Smooth muscle cell (in vitro differentiated cells): Measurements from ENCODE around the gene ST6GALNAC6. TPM values are rescaled to one million over a fixed set of nuclear protein-coding genes. Genes with fewer than 3 reads are reported as not detected.

Experiments used
- DNase-seq: peaks from one replicate; lab custom pipeline; 2025; ENCODE audit not compliant: unreplicated experiment; lab: John Stamatoyannopoulos, UW
- H2AFZ ChIP-seq: fragments of 200-600 bp; sonication (generic); 2 replicates; pipeline ENCODE4 v1.6.0; 2016; ENCODE audit warnings: antibody characterized with exemption, low read depth, mild to moderate bottlenecking
- H3F3A ChIP-seq: fragments of 200-600 bp; sonication (generic); 2 replicates; pipeline ENCODE4 v1.6.0; 2017; ENCODE audit warnings: antibody characterized with exemption, low read depth
- H3K27ac ChIP-seq: fragments of 200-600 bp; sonication (generic); 2 replicates; pipeline ENCODE4 v1.5.1; 2016; ENCODE audit warnings: low read depth, mild to moderate bottlenecking
- H3K27me3 ChIP-seq: fragments of 200-600 bp; sonication (generic); 2 replicates; pipeline ENCODE4 v1.6.1; 2016; ENCODE audit warnings: low read depth, mild to moderate bottlenecking
- H3K36me3 ChIP-seq: fragments of 200-600 bp; sonication (generic); 2 replicates; pipeline ENCODE4 v1.5.1; 2016; ENCODE audit warnings: low read depth
- H3K4me1 ChIP-seq: fragments of 200-600 bp; sonication (generic); 2 replicates; pipeline ENCODE4 v1.5.1; 2016; ENCODE audit warnings: low read depth
- H3K4me2 ChIP-seq: fragments of 200-600 bp; sonication (generic); 2 replicates; pipeline ENCODE4 v1.6.0; 2016; ENCODE audit warnings: mild to moderate bottlenecking
- H3K4me3 ChIP-seq: fragments of 200-600 bp; sonication (generic); 2 replicates; pipeline ENCODE4 v1.5.1; 2016; ENCODE audit warnings: mild to moderate bottlenecking
- H3K79me2 ChIP-seq: fragments of 200-600 bp; sonication (generic); 2 replicates; pipeline ENCODE4 v1.6.0; 2016; ENCODE audit warnings: low read depth, mild to moderate bottlenecking
- H3K9ac ChIP-seq: fragments of 200-600 bp; sonication (generic); 2 replicates; pipeline ENCODE4 v1.6.0; 2016; ENCODE audit warnings: low read depth
- H3K9me3 ChIP-seq: fragments of 200-600 bp; sonication (generic); replicated peaks from 2 replicates; pipeline ENCODE4 v1.5.1; 2016; ENCODE audit warnings: low read depth
- H4K20me1 ChIP-seq: fragments of 200-600 bp; sonication (generic); 2 replicates; pipeline ENCODE4 v1.6.0; 2016; ENCODE audit warnings: low read depth
- CTCF ChIP-seq: fragments of 200-600 bp; sonication (generic); IDR thresholded peaks from 2 replicates; pipeline ENCODE4 v1.5.1; 2017; ENCODE audit warnings: borderline replicate concordance, mild to moderate bottlenecking, antibody characterized with exemption; ENCODE audit not compliant: insufficient read depth, poor library complexity, severe bottlenecking
- WGBS: methylation state at CpG from one replicate; pipeline ENCODE4 v1.1.7; 2016; ENCODE audit warnings: low lambda C conversion rate; 5-methylcytosine and 5-hydroxymethylcytosine counted together
- microRNA-seq: library from miRNA; unstranded; fragments of <30 nt; microRNA quantifications from one replicate; pipeline ENCODE4, GENCODE V29; 2016; ENCODE audit warnings: borderline number of aligned reads
- polyA plus RNA-seq: library from polyadenylated mRNA; unstranded; fragments of >200 nt; fragmentation: Nextera tagmentation; extraction: Ambion mirVana; gene quantifications from 2 replicates; pipeline ENCODE4 v1.2.1, GENCODE V29; 2016
- small RNA-seq: library from RNA; depleted of rRNA; stranded (forward); fragments of <200 nt; gene quantifications from one replicate; pipeline ENCODE3, GENCODE V24; 2014
- total RNA-seq: library from RNA; depleted of rRNA; stranded (reverse); fragments of >200 nt; gene quantifications from 2 replicates; pipeline ENCODE4 v1.2.3, GENCODE V29; 2014

Gene ST6GALNAC6
- total and polyA plus RNA-seq, 2 experiments from 2014 or later, result 36.4 to 65.8 TPM

GRCh38 chr9:127835991-127836516 is 63.3 kb downstream of the ST6GALNAC6 start:
- Histone ChIP-seq H3K79me2 (no peaks in the 10 kb centered on the region), H3K9me3 (no peaks in the 10 kb centered on the region), H3K4me2 (peak overlapping the region; percentile 71), H3K9ac (peak overlapping the region; percentile 88), H3K4me3 (no peak overlapping the region), H3F3A (peaks cover 10% of the 10 kb centered on the region), H3K27me3 (no peaks in the 10 kb centered on the region), H3K4me1 (peaks cover 12% of the 10 kb centered on the region), H3K36me3 (no peaks in the 10 kb centered on the region), H2AFZ (no peak overlapping the region), H3K27ac (peak overlapping the region; percentile 98), H4K20me1 (no peaks in the 10 kb centered on the region)
- DNase-seq, result peak; percentile 46
- WGBS, result 36% methylated on average over 17 of the region's 17 CpGs
- no peak for TF ChIP-seq CTCF

Small RNAs within 50 kb of the gene (microRNA-seq; reads per million reads assigned to microRNA genes)
- not detected for gene MIR4672

Small RNAs within 50 kb of the gene (small RNA-seq; reads per million reads assigned to genes)
- gene MIR4672 (not detected), gene RNA5SP296 (not detected)

Other genes starting within 250 kb of the ST6GALNAC6 start
- not detected in 2 replicates for gene CFAP157, start 192.6 kb downstream of the ST6GALNAC6 start, total RNA-seq
- 0.33 and 0.41 TPM in 2 replicates for gene CFAP157, start 192.6 kb downstream of the ST6GALNAC6 start, polyA plus RNA-seq
- gene PTRH1, start 183.9 kb downstream of the ST6GALNAC6 start, total RNA-seq, result 5.6 and 11.9 TPM in 2 replicates
- gene PTRH1, start 183.9 kb downstream of the ST6GALNAC6 start, polyA plus RNA-seq, result 33.8 and 34.7 TPM in 2 replicates
- gene TTC16, start 183.5 kb downstream of the ST6GALNAC6 start, total RNA-seq, result not detected in 2 replicates
- gene TTC16, start 183.5 kb downstream of the ST6GALNAC6 start, polyA plus RNA-seq, result 0.22 TPM in 1 of 2 replicates, not detected in the other
- gene TOR2A, start 164.3 kb downstream of the ST6GALNAC6 start, total RNA-seq, result 6.5 and 7.3 TPM in 2 replicates
- gene TOR2A, start 164.3 kb downstream of the ST6GALNAC6 start, polyA plus RNA-seq, result 11.5 and 12.3 TPM in 2 replicates
- gene SH2D3C, start 120.9 kb downstream of the ST6GALNAC6 start, total RNA-seq, result 1.5 TPM in 1 of 2 replicates, not detected in the other
- gene SH2D3C, start 120.9 kb downstream of the ST6GALNAC6 start, polyA plus RNA-seq, result 0.54 and 0.83 TPM in 2 replicates
- gene CDK9, start 113.6 kb downstream of the ST6GALNAC6 start, total RNA-seq, result 38.2 and 48.0 TPM in 2 replicates
- gene CDK9, start 113.6 kb downstream of the ST6GALNAC6 start, polyA plus RNA-seq, result 61.4 and 68.6 TPM in 2 replicates
- gene FPGS, start 96.7 kb downstream of the ST6GALNAC6 start, total RNA-seq, result 9.2 and 12.9 TPM in 2 replicates
- 26.2 and 34.9 TPM in 2 replicates for gene FPGS, start 96.7 kb downstream of the ST6GALNAC6 start, polyA plus RNA-seq
- 11.1 and 12.6 TPM in 2 replicates for gene ENG, start 44.9 kb downstream of the ST6GALNAC6 start, total RNA-seq
- 42.4 and 54.1 TPM in 2 replicates for gene ENG, start 44.9 kb downstream of the ST6GALNAC6 start, polyA plus RNA-seq
- 22.2 and 52.4 TPM in 2 replicates for gene AK1, start 21.9 kb downstream of the ST6GALNAC6 start, total RNA-seq
- gene AK1, start 21.9 kb downstream of the ST6GALNAC6 start, polyA plus RNA-seq, result 97.8 and 115 TPM in 2 replicates
- 5.3 and 22.5 TPM in 2 replicates for gene ST6GALNAC4, start 17.4 kb upstream of the ST6GALNAC6 start, total RNA-seq
- gene ST6GALNAC4, start 17.4 kb upstream of the ST6GALNAC6 start, polyA plus RNA-seq, result 12.1 and 13.6 TPM in 2 replicates
- gene PIP5KL1, start 31.2 kb upstream of the ST6GALNAC6 start, total RNA-seq, result 1.1 and 9.2 TPM in 2 replicates
- gene PIP5KL1, start 31.2 kb upstream of the ST6GALNAC6 start, polyA plus RNA-seq, result 2.7 and 9.7 TPM in 2 replicates
- 23.6 and 26.0 TPM in 2 replicates for gene DPM2, start 38.3 kb upstream of the ST6GALNAC6 start, total RNA-seq
- gene DPM2, start 38.3 kb upstream of the ST6GALNAC6 start, polyA plus RNA-seq, result 68.5 and 72.8 TPM in 2 replicates
- 9.2 and 21.2 TPM in 2 replicates for gene EEIG1, start 81.4 kb upstream of the ST6GALNAC6 start, total RNA-seq
- gene EEIG1, start 81.4 kb upstream of the ST6GALNAC6 start, polyA plus RNA-seq, result 18.1 and 19.4 TPM in 2 replicates
- 3.8 and 5.2 TPM in 2 replicates for gene NAIF1, start 167.7 kb upstream of the ST6GALNAC6 start, total RNA-seq
- 6.7 and 8.9 TPM in 2 replicates for gene NAIF1, start 167.7 kb upstream of the ST6GALNAC6 start, polyA plus RNA-seq
- 15.7 and 20.6 TPM in 2 replicates for gene SLC25A25, start 168.6 kb upstream of the ST6GALNAC6 start, total RNA-seq
- gene SLC25A25, start 168.6 kb upstream of the ST6GALNAC6 start, polyA plus RNA-seq, result 19.9 and 20.5 TPM in 2 replicates
- gene PTGES2, start 228.1 kb upstream of the ST6GALNAC6 start, total RNA-seq, result 20.7 and 31.5 TPM in 2 replicates
- gene PTGES2, start 228.1 kb upstream of the ST6GALNAC6 start, polyA plus RNA-seq, result 78.6 and 102 TPM in 2 replicates
- not detected in 2 replicates for gene LCN2, start 249.8 kb upstream of the ST6GALNAC6 start, total RNA-seq
- gene LCN2, start 249.8 kb upstream of the ST6GALNAC6 start, polyA plus RNA-seq, result 0.38 TPM in 1 of 2 replicates, not detected in the other